ENCODE data around the gene DPYSL4. TPM values are rescaled to one million over a fixed set of nuclear protein-coding genes. Genes with fewer than 3 reads are reported as not detected.

DPYSL4 gene
- total RNA-seq, 6 donors from 2014 or later = 0.11 to 2.2 (median 0.79) TPM; not detected in 1

DNA sequence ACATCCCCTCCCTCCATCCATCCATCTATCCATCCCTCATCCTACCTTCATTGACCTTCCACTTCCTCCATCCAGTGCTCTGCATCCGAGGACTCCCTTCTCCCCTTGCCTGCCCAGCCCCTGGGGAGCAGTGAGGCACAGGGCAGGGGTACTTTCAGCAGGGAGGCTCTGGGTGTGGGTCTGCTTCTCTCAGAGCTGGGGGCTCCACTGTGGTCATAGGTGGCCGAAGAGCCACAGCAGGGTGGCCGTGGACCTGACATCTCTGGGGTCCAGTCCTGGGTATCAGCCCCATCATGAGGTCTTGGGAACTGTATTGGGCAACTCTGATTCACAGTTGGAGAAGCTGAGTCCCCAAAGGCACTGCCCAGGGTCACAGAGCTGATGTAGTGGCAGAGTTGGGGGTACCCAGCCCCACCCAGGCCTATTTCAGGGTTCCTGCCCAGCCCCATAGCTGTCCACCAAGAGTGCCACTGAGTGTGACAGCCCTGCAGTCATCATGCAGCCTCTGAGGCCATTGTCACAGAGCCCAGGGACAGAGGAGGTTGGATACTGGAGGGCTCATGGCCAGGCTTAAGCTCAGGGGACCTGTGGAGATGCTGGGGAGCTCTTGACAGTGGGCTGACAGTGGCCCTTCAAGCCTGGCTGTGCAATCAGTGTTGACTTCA lies 35.3 kb upstream of the DPYSL4 start:
- H3K9me3 ChIP-seq = no peaks in the 10 kb centered on the region
- no peak for ATAC-seq (ENCODE audit: low FRiP score in 2 of 2)
- no peak for DNase-seq
- H3K4me3 ChIP-seq = no peak overlapping the region
- no peaks in the 10 kb centered on the region for H3K36me3 ChIP-seq
- no peaks in the 10 kb centered on the region for H3K27me3 ChIP-seq
- H3K4me1 ChIP-seq = no peaks in the 10 kb centered on the region
- no peak for TF ChIP-seq POLR2A (IDR thresholded peaks at IDR 0.05)
- TF ChIP-seq POLR2AphosphoS5 (IDR thresholded peaks at IDR 0.05) = no peak
- TF ChIP-seq EP300 (IDR thresholded peaks at IDR 0.05) = no peak
- TF ChIP-seq CTCF (IDR thresholded peaks at IDR 0.05) = no peak
- H3K27ac ChIP-seq = no peak overlapping the region
- 88 to 93% methylated on average over 1 to 3 of the region's 3 CpGs for WGBS, 2 donors

DNA sequence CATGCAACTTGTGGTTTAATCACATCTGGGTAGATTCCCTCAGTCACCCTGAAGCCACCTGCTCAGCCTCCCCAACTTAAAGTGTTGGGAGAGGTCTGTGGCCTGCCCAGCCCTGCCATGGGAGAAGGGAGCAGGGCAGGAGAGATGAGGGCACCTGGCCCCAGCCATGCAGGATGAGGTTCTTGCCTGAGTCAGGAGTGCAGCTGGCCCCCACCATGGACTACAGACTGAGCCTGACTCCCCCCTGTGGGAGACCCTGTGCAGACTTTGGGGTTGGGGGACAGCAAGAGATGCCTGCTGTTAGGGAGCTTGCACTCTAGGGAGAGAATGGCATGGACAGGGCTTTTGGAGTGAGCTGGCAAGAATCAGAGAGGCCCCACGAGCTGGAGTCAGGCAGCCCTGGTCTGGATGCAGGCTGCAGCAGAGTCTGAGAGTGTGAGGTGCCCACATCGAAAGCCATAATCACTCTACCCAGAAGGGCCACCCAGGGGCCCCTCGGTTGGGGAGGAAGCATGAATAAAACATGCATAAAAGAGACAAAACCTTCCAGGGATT lies 34.7 kb upstream of the DPYSL4 start:
- WGBS, 2 donors = 61 to 75% methylated on average over 2 to 3 of the region's 3 CpGs
- no peak for TF ChIP-seq POLR2A (IDR thresholded peaks at IDR 0.05)
- TF ChIP-seq EP300 (IDR thresholded peaks at IDR 0.05) = no peak
- no peak for DNase-seq
- Histone ChIP-seq H3K27ac (no peak overlapping the region), H3K27me3 (no peaks in the 10 kb centered on the region), H3K4me3 (no peak overlapping the region), H3K9me3 (no peaks in the 10 kb centered on the region), H3K36me3 (no peaks in the 10 kb centered on the region), H3K4me1 (no peaks in the 10 kb centered on the region)
- ATAC-seq (ENCODE audit: low FRiP score in 2 of 2) = no peak

DNA sequence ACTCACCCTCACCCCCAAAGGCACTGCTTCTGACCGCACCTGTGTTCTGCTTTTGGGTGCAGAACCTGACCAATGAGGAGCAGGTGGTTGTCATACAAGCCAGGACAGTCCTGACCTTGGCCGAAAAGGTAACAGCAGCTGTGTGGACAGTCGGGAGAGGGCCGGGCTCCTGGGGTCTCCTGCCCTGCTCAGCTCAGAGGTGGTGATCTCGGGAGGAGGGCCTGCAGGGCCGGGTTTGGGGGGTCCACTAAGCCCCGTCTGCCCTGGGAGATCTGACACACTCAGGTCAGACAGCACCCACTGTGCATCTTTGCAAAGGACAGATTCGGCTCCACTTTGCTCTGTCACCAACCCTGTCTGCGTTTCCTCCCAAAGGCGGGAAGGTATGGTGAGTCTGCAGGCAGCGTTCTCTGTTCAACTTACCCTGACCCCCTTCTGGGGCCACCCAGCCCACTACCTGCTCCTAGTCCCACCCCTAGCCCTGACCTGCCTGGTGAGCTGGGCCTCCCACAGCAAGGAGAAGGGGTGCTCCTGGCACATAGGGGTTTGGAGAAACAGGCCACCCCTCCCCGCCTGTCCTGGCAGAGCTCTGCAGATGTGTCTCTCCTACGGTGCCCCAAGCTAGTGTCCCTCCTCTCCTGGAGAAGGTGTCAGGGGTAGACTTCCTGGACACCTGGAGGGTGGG lies 33.7 kb upstream of the DPYSL4 start:
- Histone ChIP-seq H3K27me3 (no peaks in the 10 kb centered on the region), H3K27ac (no peak overlapping the region), H3K36me3 (no peaks in the 10 kb centered on the region), H3K9me3 (no peaks in the 10 kb centered on the region), H3K4me1 (no peaks in the 10 kb centered on the region), H3K4me3 (no peak overlapping the region)
- TF ChIP-seq POLR2A (IDR thresholded peaks at IDR 0.05) (no peak), POLR2AphosphoS5 (IDR thresholded peaks at IDR 0.05) (no peak), EP300 (IDR thresholded peaks at IDR 0.05) (no peak)
- 69 to 80% methylated on average over 3 to 13 of the region's 13 CpGs for WGBS, 2 donors
- peak in 1 of 2 donors; percentile 14 for ATAC-seq (ENCODE audit: low FRiP score in 2 of 2)
- no peak for DNase-seq

DNA sequence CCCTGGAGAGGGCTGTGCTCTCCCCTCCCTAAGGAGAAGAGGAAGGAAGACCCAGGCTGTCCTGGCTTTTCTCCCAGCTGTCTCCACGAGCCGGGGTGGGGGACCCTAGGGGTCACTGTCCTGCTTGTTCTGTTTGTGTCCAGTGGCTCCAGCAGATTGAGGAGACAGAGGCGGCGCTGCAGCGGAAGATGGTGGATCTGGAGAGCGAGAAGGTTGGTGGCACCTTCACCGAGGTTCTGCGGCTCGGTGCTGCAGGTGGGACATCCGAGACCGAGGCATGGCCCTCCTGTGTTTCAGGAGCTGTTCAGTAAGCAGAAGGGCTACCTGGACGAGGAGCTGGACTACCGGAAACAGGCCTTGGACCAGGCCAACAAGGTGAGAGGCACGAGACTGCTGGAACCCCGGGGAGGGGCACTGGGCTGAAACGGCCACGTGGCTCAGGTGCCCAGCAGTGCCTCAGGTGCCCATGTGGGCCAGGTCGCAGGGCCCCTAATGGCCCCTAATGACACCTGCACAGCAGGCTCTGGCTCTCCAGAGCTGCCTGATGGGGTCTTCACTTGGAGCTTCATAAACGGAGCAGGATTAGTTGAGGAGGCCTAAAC lies 33.0 kb upstream of the DPYSL4 start:
- DNase-seq (peak in 1 of 2 donors; percentile 52), ATAC-seq (ENCODE audit: low FRiP score in 2 of 2) (no peak)
- H3K4me3 ChIP-seq = no peak overlapping the region
- 88 to 89% methylated on average over 13 to 19 of the region's 19 CpGs for WGBS, 2 donors
- H3K36me3 ChIP-seq = no peaks in the 10 kb centered on the region
- H3K27ac ChIP-seq = no peak overlapping the region
- no peaks in the 10 kb centered on the region for H3K9me3 ChIP-seq
- no peaks in the 10 kb centered on the region for H3K27me3 ChIP-seq
- no peaks in the 10 kb centered on the region for H3K4me1 ChIP-seq
- no peak for TF ChIP-seq POLR2A (IDR thresholded peaks at IDR 0.05)
- no peak for TF ChIP-seq EP300 (IDR thresholded peaks at IDR 0.05)
- no peak for TF ChIP-seq POLR2AphosphoS5 (IDR thresholded peaks at IDR 0.05)
- TF ChIP-seq CTCF (IDR thresholded peaks at IDR 0.05) = no peak

GRCh38 chr10:132154440-132154839 lies 32.3 kb upstream of the DPYSL4 start:
- TF ChIP-seq EP300 (IDR thresholded peaks at IDR 0.05) (no peak), POLR2A (IDR thresholded peaks at IDR 0.05) (no peak), POLR2AphosphoS5 (IDR thresholded peaks at IDR 0.05) (no peak), CTCF (IDR thresholded peaks at IDR 0.05) (no peak)
- Histone ChIP-seq H3K36me3 (no peaks in the 10 kb centered on the region), H3K27ac (no peak overlapping the region), H3K4me3 (no peak overlapping the region), H3K4me1 (no peaks in the 10 kb centered on the region), H3K9me3 (no peaks in the 10 kb centered on the region), H3K27me3 (no peaks in the 10 kb centered on the region)
- no peak for ATAC-seq (ENCODE audit: low FRiP score in 2 of 2)
- WGBS, 2 donors = 71 to 78% methylated on average over 6 to 7 of the region's 7 CpGs
- DNase-seq = no peak

All from upper lobe of left lung (tissue), 6 donors.